H9 (cell line): ENCODE data around the gene TRPV6. TPM values are rescaled to one million over a fixed set of nuclear protein-coding genes. Genes with fewer than 3 reads are reported as not detected.

Source experiments
- DNase-seq: peaks from one replicate; pipeline ENCODE4 v3.0.0-alpha.2; 2017
- H2AFZ ChIP-seq: one replicate; pipeline ENCODE4 v1.6.1; 2013; ENCODE audit warnings: mild to moderate bottlenecking, low read length, control low read depth, moderate library complexity
- H2AK5ac ChIP-seq: 2 replicates; pipeline ENCODE4 v1.6.1; 2013; ENCODE audit warnings: low read length, control low read depth, mixed read lengths; ENCODE audit not compliant: insufficient read length
- H2BK120ac ChIP-seq: one replicate; pipeline ENCODE4 v1.6.1; 2013; ENCODE audit warnings: low read depth, mild to moderate bottlenecking, low read length, control low read depth, inconsistent platforms; ENCODE audit not compliant: poor library complexity, severe bottlenecking
- H2BK12ac ChIP-seq: 2 replicates; pipeline ENCODE4 v1.6.1; 2013; ENCODE audit warnings: low read length, control low read depth, mixed read lengths, low read depth; ENCODE audit not compliant: insufficient read length
- H2BK15ac ChIP-seq: 2 replicates; pipeline ENCODE4 v1.6.1; 2013; ENCODE audit warnings: low read depth, low read length, control low read depth
- H2BK20ac ChIP-seq: one replicate; pipeline ENCODE4 v1.6.1; 2013; ENCODE audit warnings: low read depth, mild to moderate bottlenecking, low read length, control low read depth, inconsistent platforms; ENCODE audit not compliant: poor library complexity, severe bottlenecking
- H2BK5ac ChIP-seq: 2 replicates; pipeline ENCODE4 v1.6.1; 2013; ENCODE audit warnings: low read length, control low read depth, mixed read lengths; ENCODE audit not compliant: insufficient read length
- H3K14ac ChIP-seq: 2 replicates; pipeline ENCODE4 v1.6.1; 2013; ENCODE audit warnings: low read length, control low read depth; ENCODE audit not compliant: insufficient read depth
- H3K18ac ChIP-seq: 2 replicates; pipeline ENCODE4 v1.6.1; 2013; ENCODE audit warnings: low read depth, mild to moderate bottlenecking, mixed read lengths, low read length, control low read depth; ENCODE audit not compliant: insufficient read length
- H3K23ac ChIP-seq: 2 replicates; pipeline ENCODE4 v1.6.1; 2013; ENCODE audit warnings: low read length, control low read depth, mixed read lengths, low read depth; ENCODE audit not compliant: insufficient read length
- H3K23me2 ChIP-seq: 2 replicates; pipeline ENCODE4 v1.6.1; 2013; ENCODE audit warnings: low read depth, mild to moderate bottlenecking, mixed read lengths, low read length, control low read depth; ENCODE audit not compliant: insufficient read length, poor library complexity, severe bottlenecking
- H3K27ac ChIP-seq: 2 replicates; pipeline ENCODE4 v1.5.1; 2013; ENCODE audit warnings: low read length, control low read depth, mixed read lengths, low read depth; ENCODE audit not compliant: insufficient read length
- H3K27me3 ChIP-seq: 2 replicates; pipeline ENCODE4 v1.6.1; 2013; ENCODE audit warnings: low read length, control low read depth, inconsistent platforms; ENCODE audit not compliant: insufficient read depth
- H3K4ac ChIP-seq: 2 replicates; pipeline ENCODE4 v1.6.1; 2013; ENCODE audit warnings: low read depth, mild to moderate bottlenecking, control low read depth, inconsistent platforms, low read length, moderate library complexity
- H3K4me1 ChIP-seq: 2 replicates; pipeline ENCODE4 v1.6.1; 2013; ENCODE audit warnings: low read length, control low read depth, inconsistent platforms; ENCODE audit not compliant: insufficient read depth
- H3K4me2 ChIP-seq: 2 replicates; pipeline ENCODE4 v1.6.1; 2013; ENCODE audit warnings: low read length, control low read depth, mixed read lengths; ENCODE audit not compliant: insufficient read length, insufficient read depth
- H3K56ac ChIP-seq: 2 replicates; pipeline ENCODE4 v1.6.1; 2013; ENCODE audit warnings: low read depth, mild to moderate bottlenecking, mixed read lengths, low read length, control low read depth; ENCODE audit not compliant: insufficient read length
- H3K79me1 ChIP-seq: 2 replicates; pipeline ENCODE4 v1.6.1; 2013; ENCODE audit warnings: low read depth, mild to moderate bottlenecking, moderate library complexity, low read length, control low read depth, inconsistent platforms; ENCODE audit not compliant: insufficient read depth, poor library complexity, severe bottlenecking
- H3K79me2 ChIP-seq: 2 replicates; pipeline ENCODE4 v1.6.1; 2013; ENCODE audit warnings: low read length, control low read depth, inconsistent platforms; ENCODE audit not compliant: insufficient read depth
- H3K9ac ChIP-seq: 2 replicates; pipeline ENCODE4 v1.6.1; 2013; ENCODE audit warnings: low read length, control low read depth, mixed read lengths; ENCODE audit not compliant: insufficient read length; ENCODE audit errors: extremely low read depth
- H3K9me3 ChIP-seq: one replicate; pipeline ENCODE4 v1.6.1; 2013; ENCODE audit warnings: low read depth, low read length, inconsistent platforms; ENCODE audit not compliant: control insufficient read depth
- H3T11ph ChIP-seq: one replicate; pipeline ENCODE4 v1.6.1; 2013; ENCODE audit warnings: mild to moderate bottlenecking, low read length, control low read depth, inconsistent platforms
- H4K20me1 ChIP-seq: one replicate; pipeline ENCODE4 v1.6.1; 2013; ENCODE audit not compliant: control insufficient read depth, insufficient read length, insufficient read depth
- H4K5ac ChIP-seq: 2 replicates; pipeline ENCODE4 v1.6.1; 2013; ENCODE audit warnings: low read depth, mild to moderate bottlenecking, mixed read lengths, low read length, control low read depth; ENCODE audit not compliant: insufficient read length
- H4K8ac ChIP-seq: replicated peaks from 2 replicates; pipeline ENCODE4 v1.6.1; 2013; ENCODE audit warnings: low read length, control low read depth, mixed read lengths, low read depth; ENCODE audit not compliant: insufficient read length
- H4K91ac ChIP-seq: 2 replicates; pipeline ENCODE4 v1.6.1; 2013; ENCODE audit warnings: low read depth, mild to moderate bottlenecking, moderate library complexity, mixed read lengths, low read length, control low read depth; ENCODE audit not compliant: insufficient read length
- H3K27ac Mint-ChIP-seq, 3 experiments: 2 replicates in 2 of 3; 3 replicates in 1 of 3; pipeline ENCODE4 v1.8.0; 2020 to 2021; ENCODE audit warnings: mixed read lengths in 3 of 3, mild to moderate bottlenecking in 1 of 3, moderate library complexity in 1 of 3
- H3K27me3 Mint-ChIP-seq: 2 replicates; pipeline ENCODE4 v1.8.0; 2021; ENCODE audit warnings: low read depth, mild to moderate bottlenecking, moderate library complexity, mixed read lengths
- H3K36me3 Mint-ChIP-seq, 3 experiments: 2 replicates in 2 of 3; 3 replicates in 1 of 3; pipeline ENCODE4 v1.8.0; 2020 to 2021; ENCODE audit warnings: low read depth in 3 of 3, mixed read lengths in 3 of 3; ENCODE audit not compliant: insufficient read depth in 1 of 3
- H3K4me1 Mint-ChIP-seq, 2 experiments: 2 replicates each; pipeline ENCODE4 v1.8.0; 2020; ENCODE audit warnings: mixed read lengths in 2 of 2
- H3K4me3 Mint-ChIP-seq, 2 experiments: 2 replicates in 1 of 2; 3 replicates in 1 of 2; pipeline ENCODE4 v1.8.0; 2020 to 2021; ENCODE audit warnings: mild to moderate bottlenecking in 2 of 2, mixed read lengths in 2 of 2, moderate library complexity in 1 of 2
- H3K9me3 Mint-ChIP-seq, 2 experiments: 2 replicates in 1 of 2; 3 replicates in 1 of 2; pipeline ENCODE4 v1.8.0; 2020; ENCODE audit warnings: mild to moderate bottlenecking in 2 of 2, mixed read lengths in 2 of 2, moderate library complexity in 1 of 2
- CTCF ChIP-seq: fragments of 200-600 bp; sonication (generic); conservative IDR thresholded peaks from 3 replicates; pipeline ENCODE4 v1.8.0; 2021; ENCODE audit warnings: antibody characterized with exemption, mild to moderate bottlenecking
- WGBS: extraction: QIAGEN DNeasy Blood & Tissue Kit; methylation state at CpG from one replicate; pipeline ENCODE4 v1.1.7; 2013; ENCODE audit warnings: missing lambda C conversion rate, low lambda C conversion rate, mixed read lengths; ENCODE audit not compliant: insufficient read length; ENCODE audit errors: extremely low coverage; 5-methylcytosine and 5-hydroxymethylcytosine counted together
- total RNA-seq: library from RNA; stranded (reverse); gene quantifications from 2 replicates; pipeline ENCODE4 v1.2.1, GENCODE V29; 2021

TRPV6 gene
- total RNA-seq, 1 experiment from 2014 or later: 0.61 TPM

- Histone ChIP-seq H3K56ac (no peak overlapping the region), H2BK15ac (no peak overlapping the region), H3T11ph (no peak overlapping the region), H4K5ac (no peak overlapping the region), H2BK5ac (no peak overlapping the region), H4K8ac (no peak overlapping the region), H3K9ac (no peak overlapping the region), H2BK12ac (no peak overlapping the region), H3K9me3 (no peaks in the 10 kb centered on the region), H3K27ac (no peak overlapping the region), H3K14ac (no peak overlapping the region), H2BK120ac (no peak overlapping the region), H3K4me1 (peaks cover 8% of the 10 kb centered on the region), H3K79me2 (no peaks in the 10 kb centered on the region), H4K91ac (no peak overlapping the region), H3K23ac (no peak overlapping the region), H2AFZ (no peak overlapping the region), H3K4ac (no peak overlapping the region), H3K79me1 (no peaks in the 10 kb centered on the region), H2AK5ac (no peak overlapping the region), H3K4me2 (no peak overlapping the region), H3K23me2 (no peaks in the 10 kb centered on the region), H4K20me1 (no peaks in the 10 kb centered on the region), H3K27me3 (no peaks in the 10 kb centered on the region), H2BK20ac (no peak overlapping the region), H3K18ac (no peak overlapping the region)
- Mint-ChIP-seq H3K27me3 (peaks cover 9% of the 10 kb centered on the region), H3K27ac (peak overlapping the region in 2 of 3 experiments; percentile 63 to 72; a peak in 2 of 7 replicates), H3K36me3 (peaks cover 0 to 6% (median 0%) of the 10 kb centered on the region in 3 experiments; a peak in 5 of 7 replicates), H3K4me3 (no peak overlapping the region; a peak in 2 of 5 replicates), H3K4me1 (peaks cover 32 to 44% of the 10 kb centered on the region in 2 experiments), H3K9me3 (no peaks in the 10 kb centered on the region)
- TF ChIP-seq CTCF: no peak
- no CpG with 5 or more reads among the region's 4 CpGs for WGBS
- DNase-seq: no peak
Observed at GRCh38 chr7:142862351-142862750, 23.2 kb downstream of the TRPV6 start.
